HG02943 (cell line): ENCODE measurements around the gene HSPA12B.

Experiments used
- ATAC-seq: cut with Tn5 transposase; IDR thresholded peaks from one replicate; pipeline ENCODE4 v1.9.1; 2021; ENCODE audit warnings: mild to moderate bottlenecking, low read depth, moderate library complexity; ENCODE audit not compliant: unreplicated experiment

The HSPA12B gene

GRCh38 chr20:3763671-3764601 is 31.5 kb downstream of the HSPA12B start:
- ATAC-seq: no peak

- no peak for ATAC-seq
These were observed 32.2 kb downstream of the HSPA12B start for GRCh38 chr20:3764659-3765058.

DNA sequence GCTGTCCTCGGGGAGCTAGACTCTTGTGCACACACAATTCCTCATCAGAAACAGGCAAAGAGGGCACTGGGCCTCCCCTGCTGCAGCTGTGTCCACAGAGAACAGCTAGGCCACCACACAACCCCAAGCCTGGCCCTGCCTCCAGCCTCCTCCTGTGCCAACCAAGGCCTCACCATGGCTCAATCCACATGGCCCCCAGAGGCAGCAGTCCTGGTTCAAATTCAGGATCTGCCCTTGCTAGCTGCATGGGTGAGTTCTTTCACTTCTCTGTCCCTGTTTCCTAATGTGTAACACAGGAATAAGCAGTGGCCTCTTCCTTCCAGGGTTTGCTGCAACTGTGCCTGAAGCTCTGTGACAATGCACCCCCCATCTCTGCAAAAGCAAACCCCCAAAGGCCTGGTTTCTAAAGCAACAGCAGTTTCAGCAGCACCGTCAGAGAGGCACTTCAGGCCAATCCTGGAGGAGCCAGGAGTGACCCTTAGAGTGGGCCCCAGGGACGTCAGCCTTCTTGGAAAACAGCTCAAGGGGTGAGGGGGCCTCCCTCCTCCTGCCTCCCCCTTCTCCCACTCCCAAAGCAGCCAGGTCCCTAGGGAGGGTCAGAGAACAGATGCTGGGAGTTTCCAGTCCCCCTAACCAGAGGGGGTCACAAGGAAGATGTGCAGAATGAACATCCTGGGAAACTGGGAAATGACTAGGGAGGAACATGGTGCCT is 32.8 kb downstream of the HSPA12B start:
- no peak for ATAC-seq

GRCh38 chr20:3766422-3767109 is 34.1 kb downstream of the HSPA12B start:
- no peak for ATAC-seq

GRCh38 chr20:3767110-3767426 is 34.6 kb downstream of the HSPA12B start:
- no peak for ATAC-seq

DNA sequence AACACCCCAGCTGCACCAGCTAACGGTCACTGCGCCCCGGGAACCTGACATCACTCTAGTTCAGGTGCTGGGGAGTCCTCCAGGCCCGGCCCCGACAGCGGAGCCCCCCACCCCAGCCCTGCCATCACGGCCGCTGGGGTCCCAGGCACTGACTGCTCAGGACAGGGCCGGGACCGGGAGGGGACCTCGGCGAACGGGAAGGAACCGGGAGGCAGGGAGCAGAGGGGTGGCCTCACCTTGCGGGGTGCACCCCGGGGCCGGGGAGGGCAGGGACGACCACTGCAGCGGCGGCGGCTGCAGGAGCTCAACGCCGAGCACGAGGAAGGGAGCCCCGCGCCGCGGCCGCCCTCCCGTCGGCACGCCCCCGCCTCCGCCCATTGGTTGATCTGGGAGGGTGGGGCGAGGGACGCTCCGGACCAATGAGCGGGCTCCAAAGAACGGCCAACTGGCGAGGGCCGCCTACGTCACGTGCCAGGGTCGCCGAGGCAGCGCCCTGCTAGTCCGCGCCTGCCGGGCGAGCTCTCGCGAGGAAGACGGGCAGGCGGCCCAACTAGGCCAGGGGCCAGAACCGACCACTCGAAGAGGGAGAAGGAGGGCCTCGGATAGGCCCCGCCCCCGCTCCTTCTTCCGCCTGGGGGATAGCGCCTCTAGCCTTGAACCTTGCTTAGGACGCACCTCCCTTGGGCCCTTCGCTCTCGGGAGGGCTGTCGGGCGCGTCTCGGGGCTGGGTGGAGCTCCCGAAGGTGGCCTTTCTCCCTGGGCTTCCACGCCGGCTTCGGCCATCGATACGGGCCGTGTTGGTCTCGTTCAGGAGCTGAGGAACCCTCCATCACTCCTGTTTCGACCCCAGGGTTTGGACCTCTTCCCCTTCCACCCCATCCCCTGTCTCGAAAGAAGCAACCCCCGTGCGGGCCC is 35.2 kb downstream of the HSPA12B start, which contains the start of gene ADISSP:
ADISSP (minus strand) TSS at position 327 of the 915 bp plus-strand sequence. CDS start 7,653 bp downstream, outside the sequence.
- ATAC-seq: peak; percentile 92

GRCh38 chr20:3768342-3769130 is 36.1 kb downstream of the HSPA12B start:
- ATAC-seq: peak; percentile 45

- ATAC-seq: no peak
These were observed 39.1 kb downstream of the HSPA12B start for GRCh38 chr20:3771552-3772058.

GRCh38 chr20:3775457-3776108 is 43.1 kb downstream of the HSPA12B start:
- ATAC-seq: no peak

DNA sequence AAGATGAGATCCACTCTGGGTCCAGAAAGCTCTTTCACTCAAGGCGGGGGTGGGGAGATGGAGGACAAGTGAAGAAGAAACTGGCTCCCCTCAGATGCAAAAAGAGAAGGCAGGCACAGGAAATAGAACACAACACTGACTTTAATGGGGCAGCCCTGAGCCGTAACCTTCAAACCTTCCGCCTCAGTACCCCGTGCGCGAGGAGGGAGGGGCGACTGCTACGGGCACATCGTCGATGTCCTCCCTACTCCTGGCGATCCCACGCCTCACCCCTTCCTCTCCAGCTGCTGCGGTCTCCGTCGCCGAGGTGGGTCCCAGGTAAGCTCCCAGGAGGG is 44.9 kb downstream of the HSPA12B start:
- ATAC-seq: no peak

GRCh38 chr20:3777716-3778629 is 45.5 kb downstream of the HSPA12B start:
- no peak for ATAC-seq

DNA sequence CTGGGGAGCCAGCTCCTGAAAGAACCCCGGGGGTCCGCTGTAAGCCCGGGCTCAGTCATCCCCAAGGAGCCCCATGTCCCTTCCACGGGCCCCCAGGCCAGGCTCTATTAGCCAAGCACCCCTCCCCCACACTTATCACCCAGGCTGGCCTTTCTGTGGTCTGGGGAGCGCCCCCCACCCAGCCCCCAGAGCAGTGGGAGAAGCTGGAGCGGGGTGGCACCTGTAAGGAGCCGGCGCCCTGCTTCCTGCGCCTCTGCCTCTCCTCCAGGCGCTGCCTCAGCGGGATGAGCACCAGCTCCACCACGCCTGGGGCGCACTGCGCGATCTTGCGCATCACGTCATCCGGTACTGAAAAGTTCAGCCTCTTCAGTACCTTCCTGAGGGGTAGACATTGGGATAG is 46.5 kb downstream of the HSPA12B start:
- ATAC-seq: no peak

DNA sequence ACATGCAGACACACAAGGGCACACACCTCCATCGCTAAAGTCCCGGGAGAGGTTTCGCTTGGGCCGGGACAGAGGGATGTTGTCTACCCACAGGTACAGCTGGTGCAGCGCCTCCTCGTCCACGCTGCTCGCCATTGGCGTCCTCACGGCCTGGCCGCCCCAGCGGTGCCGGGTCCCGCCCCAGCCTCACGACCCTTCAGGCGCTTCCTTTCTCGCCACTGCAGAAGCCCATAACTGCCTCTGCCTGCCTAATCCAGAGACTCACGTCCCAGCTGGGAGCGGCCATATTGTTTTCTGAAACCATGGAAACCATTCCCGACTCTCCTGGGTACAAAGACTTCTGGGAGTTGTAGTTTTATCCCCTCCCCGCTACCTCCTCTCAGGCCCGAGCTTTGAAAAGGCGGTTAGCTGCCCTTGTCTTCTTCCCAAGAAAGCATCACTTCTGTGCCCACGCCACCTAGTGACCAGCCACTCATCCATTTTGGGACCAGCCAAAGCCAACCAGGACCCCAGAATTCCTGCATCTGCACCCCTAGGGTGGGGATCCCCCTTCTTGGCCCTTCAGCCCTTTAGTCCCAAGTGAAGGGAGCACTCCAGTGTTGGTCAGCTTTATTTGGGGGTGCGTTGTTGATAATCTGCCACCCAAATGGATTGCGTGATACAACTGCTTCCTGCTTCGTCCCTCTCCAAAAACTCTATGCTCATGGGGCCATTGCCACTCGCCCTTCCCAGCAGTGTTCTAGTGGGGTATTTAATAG is 48.8 kb downstream of the HSPA12B start, which contains the start of gene SPEF1:
SPEF1 (minus strand) TSS at position 296 of the 758 bp plus-strand sequence; CDS start at position 135, 161 bp downstream.
- ATAC-seq: no peak

GRCh38 chr20:3782597-3782996 is 50.1 kb downstream of the HSPA12B start:
- ATAC-seq: no peak

GRCh38 chr20:3783068-3783489 is 50.6 kb downstream of the HSPA12B start:
- ATAC-seq: no peak

GRCh38 chr20:3783511-3784195 is 51.2 kb downstream of the HSPA12B start:
- ATAC-seq: no peak
